CD14-positive monocyte (primary cell): ENCODE data around the gene PELI2. TPM values are rescaled to one million over a fixed set of nuclear protein-coding genes. Genes with fewer than 3 reads are reported as not detected.

ENCODE experiments used
- DNase-seq, 3 donors: peaks; one replicate each; pipeline ENCODE4 v3.0.0-alpha.2; 2011 to 2022
- H2AFZ ChIP-seq: 2 replicates; pipeline ENCODE4 v1.6.0; 2012; ENCODE audit warnings: mild to moderate bottlenecking, low read depth, low read length, inconsistent platforms; ENCODE audit not compliant: insufficient read depth, poor library complexity, severe bottlenecking
- H3K27ac ChIP-seq, 2 donors: 1 replicate in 1 of 2; 2 replicates in 1 of 2; pipeline ENCODE4 v1.5.1; 2012 to 2013; ENCODE audit warnings: low read length in 2 of 2, control low read depth in 1 of 2, inconsistent platforms in 1 of 2, low read depth in 1 of 2, mild to moderate bottlenecking in 1 of 2
- H3K27me3 ChIP-seq, 2 donors: one replicate each; pipeline versions ENCODE4 v1.6.0 to v1.6.1; 2011 to 2013; ENCODE audit warnings: low read length in 2 of 2; ENCODE audit not compliant: control insufficient read depth in 2 of 2, insufficient read depth in 2 of 2
- H3K36me3 ChIP-seq, 2 donors: replicated peaks in 1 of 2; 1 replicate in 1 of 2; 2 replicates in 1 of 2; pipeline versions ENCODE4 v1.5.1 to v1.6.1; 2012 to 2013; ENCODE audit warnings: low read length in 2 of 2, control low read depth in 1 of 2, inconsistent platforms in 1 of 2, mild to moderate bottlenecking in 1 of 2; ENCODE audit not compliant: insufficient read depth in 2 of 2, control insufficient read depth in 1 of 2
- H3K4me1 ChIP-seq, 2 donors: 1 replicate in 1 of 2; 2 replicates in 1 of 2; pipeline versions ENCODE4 v1.5.1 to v1.6.1; 2012 to 2013; ENCODE audit warnings: low read length in 2 of 2, control low read depth in 1 of 2, inconsistent platforms in 1 of 2, mild to moderate bottlenecking in 1 of 2, moderate library complexity in 1 of 2; ENCODE audit not compliant: insufficient read depth in 2 of 2, control insufficient read depth in 1 of 2
- H3K4me2 ChIP-seq: replicated peaks from 2 replicates; pipeline ENCODE3; 2012; ENCODE audit warnings: low read length, moderate library complexity, mild to moderate bottlenecking; ENCODE audit not compliant: poor library complexity, severe bottlenecking; ENCODE audit errors: extremely low read depth
- H3K4me3 ChIP-seq, 3 experiments: fragments of 200-600 bp in 1 of 3; sonication (generic) in 1 of 3; replicated peaks in 1 of 3; 1 replicate in 2 of 3; 2 replicates in 1 of 3; pipeline ENCODE4 v1.5.1; 2011 to 2013; ENCODE audit warnings: low read length in 3 of 3, mild to moderate bottlenecking in 3 of 3, control low read depth in 2 of 3, low read depth in 2 of 3, inconsistent platforms in 1 of 3, moderate library complexity in 1 of 3
- H3K79me2 ChIP-seq: 2 replicates; pipeline ENCODE4 v1.6.0; 2012; ENCODE audit warnings: mild to moderate bottlenecking, control low read depth, inconsistent platforms, low read length, moderate library complexity; ENCODE audit not compliant: insufficient read depth
- H3K9ac ChIP-seq: 2 replicates; pipeline ENCODE4 v1.6.0; 2017; ENCODE audit warnings: low read length, mild to moderate bottlenecking; ENCODE audit not compliant: insufficient read depth, poor library complexity, severe bottlenecking
- H3K9me3 ChIP-seq, 2 donors: replicated peaks in 1 of 2; 1 replicate in 1 of 2; 2 replicates in 1 of 2; pipeline versions ENCODE4 v1.5.1 to v1.6.1; 2012 to 2013; ENCODE audit warnings: low read length in 2 of 2, control low read depth in 1 of 2; ENCODE audit not compliant: control insufficient read depth in 1 of 2, insufficient read depth in 1 of 2
- H4K20me1 ChIP-seq: 2 replicates; pipeline ENCODE4 v1.6.0; 2012; ENCODE audit warnings: mild to moderate bottlenecking, low read length, control low read depth, moderate library complexity; ENCODE audit not compliant: insufficient read depth
- H3K27ac Mint-ChIP-seq, 7 donors: one replicate each; pipeline ENCODE4 v1.8.0; 2020; ENCODE audit warnings: mild to moderate bottlenecking in 7 of 7, mixed read lengths in 7 of 7, moderate library complexity in 6 of 7, inconsistent platforms in 2 of 7
- H3K27me3 Mint-ChIP-seq, 3 donors: one replicate each; pipeline ENCODE4 v1.8.0; 2021 to 2022; ENCODE audit warnings: low read depth in 3 of 3, mild to moderate bottlenecking in 3 of 3, mixed read lengths in 3 of 3, moderate library complexity in 3 of 3, inconsistent platforms in 1 of 3
- H3K36me3 Mint-ChIP-seq, 2 donors: one replicate each; pipeline ENCODE4 v1.8.0; 2020; ENCODE audit warnings: mixed read lengths in 2 of 2, inconsistent platforms in 1 of 2, mild to moderate bottlenecking in 1 of 2
- H3K4me1 Mint-ChIP-seq: one replicate; pipeline ENCODE4 v1.8.0; 2020; ENCODE audit warnings: mild to moderate bottlenecking, mixed read lengths
- H3K4me3 Mint-ChIP-seq, 2 donors: one replicate each; pipeline ENCODE4 v1.8.0; 2020; ENCODE audit warnings: mild to moderate bottlenecking in 2 of 2, mixed read lengths in 2 of 2, moderate library complexity in 1 of 2
- H3K9me3 Mint-ChIP-seq, 7 donors: one replicate each; pipeline ENCODE4 v1.8.0; 2020 to 2022; ENCODE audit warnings: mixed read lengths in 7 of 7, mild to moderate bottlenecking in 6 of 7, moderate library complexity in 6 of 7, inconsistent platforms in 2 of 7
- WGBS: methylation state at CpG from one replicate; pipeline ENCODE4 v1.1.5; 2013; ENCODE audit warnings: missing lambda C conversion rate; ENCODE audit not compliant: insufficient coverage; 5-methylcytosine and 5-hydroxymethylcytosine counted together
- intact Hi-C, 2 donors: fragments of 100-400 bp; cut with micrococcal nuclease; formaldehyde crosslinking; loops; one replicate each; pipeline versions ENCODE4 v1.15.0 to v1.15.1; 2023
- polyA plus RNA-seq, 3 donors: library from polyadenylated mRNA; depleted of rRNA in 1 of 3; unstranded in 2 of 3; stranded (reverse) in 1 of 3; fragments of 300-500 nt in 2 of 3; fragments of >200 nt in 1 of 3; fragmentation: Illumina TruSeq in 2 of 3; gene quantifications; 1 replicate in 2 of 3; 2 replicates in 1 of 3; pipeline ENCODE4 v1.2.3, GENCODE V29; 2012 to 2021
- TF ChIP-seq, protein P1 (sequence below): fragments of 200-600 bp; IDR thresholded peaks from one replicate; pipeline ENCODE4 v1.8.0; 2022; ENCODE audit warnings: antibody characterized with exemption, mild to moderate bottlenecking

PELI2 gene
- polyA plus RNA-seq, 3 donors: 10.1 to 35.8 (median 12.5) TPM

DNA sequence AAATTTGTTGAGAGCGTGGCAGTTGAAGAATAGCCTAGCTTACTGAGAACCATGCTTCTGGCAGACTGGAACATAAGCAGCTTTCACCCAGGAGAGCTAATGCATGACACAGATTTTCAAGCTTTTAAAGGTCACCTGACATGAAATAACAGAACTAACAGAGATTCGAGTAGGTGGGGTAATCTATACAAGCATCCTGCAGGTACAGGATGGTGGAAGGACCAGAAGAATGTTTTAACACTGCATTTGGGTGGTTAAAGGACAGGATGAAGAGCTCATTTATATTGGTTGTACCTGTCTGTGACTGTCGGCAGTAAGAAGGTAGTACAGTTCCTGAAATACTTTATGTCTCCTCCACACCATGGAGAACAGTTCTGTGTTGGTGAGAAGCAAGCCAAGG lies 8.9 kb downstream of the PELI2 start:
- peak overlapping the region in 1 of 7 donors; percentile 30 for H3K27ac Mint-ChIP-seq

GRCh38 chr14:56129092-56129491 lies 10.9 kb downstream of the PELI2 start:
- Histone ChIP-seq H3K36me3 (no peaks in the 10 kb centered on the region), H3K27me3 (no peaks in the 10 kb centered on the region), H3K4me3 (peak overlapping the region in 1 of 3 experiments; percentile 58), H3K4me1 (peaks cover 43 to 51% of the 10 kb centered on the region in 2 donors), H3K9ac (no peak overlapping the region), H3K27ac (peak overlapping the region in 1 of 2 donors; percentile 50), H3K4me2 (peak overlapping the region; percentile 60), H3K79me2 (peaks cover 100% of the 10 kb centered on the region), H4K20me1 (peaks cover 100% of the 10 kb centered on the region), H2AFZ (no peak overlapping the region), H3K9me3 (no peaks in the 10 kb centered on the region)
- peaks cover 5 to 9% of the 10 kb centered on the region in 2 donors for H3K36me3 Mint-ChIP-seq
- DNase-seq: no peak
- intact Hi-C loops: no loop called here
- no peak overlapping the region for H3K4me3 Mint-ChIP-seq
- H3K27ac Mint-ChIP-seq: peak overlapping the region in 6 of 7 donors; percentile 32 to 79 (median 62)
- TF ChIP-seq, protein P1, sequence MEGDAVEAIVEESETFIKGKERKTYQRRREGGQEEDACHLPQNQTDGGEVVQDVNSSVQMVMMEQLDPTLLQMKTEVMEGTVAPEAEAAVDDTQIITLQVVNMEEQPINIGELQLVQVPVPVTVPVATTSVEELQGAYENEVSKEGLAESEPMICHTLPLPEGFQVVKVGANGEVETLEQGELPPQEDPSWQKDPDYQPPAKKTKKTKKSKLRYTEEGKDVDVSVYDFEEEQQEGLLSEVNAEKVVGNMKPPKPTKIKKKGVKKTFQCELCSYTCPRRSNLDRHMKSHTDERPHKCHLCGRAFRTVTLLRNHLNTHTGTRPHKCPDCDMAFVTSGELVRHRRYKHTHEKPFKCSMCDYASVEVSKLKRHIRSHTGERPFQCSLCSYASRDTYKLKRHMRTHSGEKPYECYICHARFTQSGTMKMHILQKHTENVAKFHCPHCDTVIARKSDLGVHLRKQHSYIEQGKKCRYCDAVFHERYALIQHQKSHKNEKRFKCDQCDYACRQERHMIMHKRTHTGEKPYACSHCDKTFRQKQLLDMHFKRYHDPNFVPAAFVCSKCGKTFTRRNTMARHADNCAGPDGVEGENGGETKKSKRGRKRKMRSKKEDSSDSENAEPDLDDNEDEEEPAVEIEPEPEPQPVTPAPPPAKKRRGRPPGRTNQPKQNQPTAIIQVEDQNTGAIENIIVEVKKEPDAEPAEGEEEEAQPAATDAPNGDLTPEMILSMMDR: no peak
- peaks cover 0 to 3% (median 0%) of the 10 kb centered on the region in 7 donors for H3K9me3 Mint-ChIP-seq
- no CpG with 5 or more reads among the region's 3 CpGs for WGBS
- H3K27me3 Mint-ChIP-seq: peaks cover 0 to 2% (median 0%) of the 10 kb centered on the region in 3 donors
- H3K4me1 Mint-ChIP-seq: peaks cover 75% of the 10 kb centered on the region

More for the DNA sequence above, 8.9 kb downstream of the PELI2 start:
- H3K36me3 ChIP-seq: no peaks in the 10 kb centered on the region
- Mint-ChIP-seq H3K4me1 (peaks cover 79% of the 10 kb centered on the region), H3K36me3 (peaks cover 5 to 6% of the 10 kb centered on the region in 2 donors), H3K9me3 (peaks cover 0 to 3% (median 0%) of the 10 kb centered on the region in 7 donors), H3K27me3 (peaks cover 0 to 2% (median 0%) of the 10 kb centered on the region in 3 donors), H3K4me3 (no peak overlapping the region)
- DNase-seq: no peak
- 57% methylated on average over 1 of the region's 3 CpGs for WGBS
- H3K79me2 ChIP-seq: peaks cover 100% of the 10 kb centered on the region
- H3K4me1 ChIP-seq: peaks cover 46 to 58% of the 10 kb centered on the region in 2 donors
- TF ChIP-seq, protein P1: no peak
- no peak overlapping the region for H2AFZ ChIP-seq
- H3K9me3 ChIP-seq: no peaks in the 10 kb centered on the region
- H3K4me2 ChIP-seq: no peak overlapping the region
- no peaks in the 10 kb centered on the region for H3K27me3 ChIP-seq
- intact Hi-C loops: no loop called here
- H3K27ac ChIP-seq: no peak overlapping the region
- H3K4me3 ChIP-seq: no peak overlapping the region
- H4K20me1 ChIP-seq: peaks cover 100% of the 10 kb centered on the region
- H3K9ac ChIP-seq: no peak overlapping the region
